Left ventricle myocardium inferior (tissue), 1 donor: ENCODE results near the gene CTAG1B. TPM values are rescaled to one million over a fixed set of nuclear protein-coding genes. Genes with fewer than 3 reads are reported as not detected.
"Not testable (repeated sequence)": the region's sequence is repeated elsewhere in the genome, so short reads cannot be mapped to it uniquely, and the experiment has no call there.

ENCODE experiments used
- DNase-seq: peaks from one replicate; pipeline ENCODE4 v3.0.0-alpha.2; 2020
- H3K27ac ChIP-seq: fragments of 200-600 bp; replicated peaks from 2 replicates; pipeline ENCODE4 v1.8.0; 2021
- H3K27me3 ChIP-seq: fragments of 200-600 bp; 2 replicates; pipeline ENCODE4 v1.8.0; 2021; ENCODE audit warnings: low read depth
- H3K36me3 ChIP-seq: fragments of 200-600 bp; 2 replicates; pipeline ENCODE4 v1.8.0; 2021
- H3K4me1 ChIP-seq: fragments of 200-600 bp; 2 replicates; pipeline ENCODE4 v1.8.0; 2021
- H3K4me3 ChIP-seq: fragments of 200-600 bp; 2 replicates; pipeline ENCODE4 v1.8.0; 2021; ENCODE audit warnings: mild to moderate bottlenecking, moderate library complexity
- H3K9me3 ChIP-seq: fragments of 200-600 bp; replicated peaks from 2 replicates; pipeline ENCODE4 v1.8.0; 2021
- intact Hi-C: fragments of 100-400 bp; cut with micrococcal nuclease; formaldehyde crosslinking; loops from one replicate; pipeline ENCODE4 v1.11.0; 2022
- total RNA-seq: library from RNA; stranded (reverse); fragmentation: NEBNext Ultra II Directional; extraction: Animal tissue kit (Norgen Biotek cat#: 25700); gene quantifications from one replicate; pipeline ENCODE4 v1.2.1, GENCODE V29; 2021
- TF ChIP-seq, protein P1 (sequence below): fragments of 200-600 bp; IDR thresholded peaks from 2 replicates; pipeline ENCODE4 v1.8.0; 2021; ENCODE audit warnings: antibody characterized with exemption, mild to moderate bottlenecking, borderline replicate concordance
- donor health status: DM: no; HTN: yes; CAD: no; lungs with severe emphysema.

Gene CTAG1B
- total RNA-seq, 1 donor from 2014 or later, result not detected

- Histone ChIP-seq H3K4me3 (no peak overlapping the region), H3K36me3 (no peaks in the 10 kb centered on the region), H3K4me1 (no peaks in the 10 kb centered on the region), H3K9me3 (no peaks in the 10 kb centered on the region), H3K27me3 (no peaks in the 10 kb centered on the region), H3K27ac (no peak overlapping the region)
- no peak for DNase-seq
- TF ChIP-seq, protein P1, sequence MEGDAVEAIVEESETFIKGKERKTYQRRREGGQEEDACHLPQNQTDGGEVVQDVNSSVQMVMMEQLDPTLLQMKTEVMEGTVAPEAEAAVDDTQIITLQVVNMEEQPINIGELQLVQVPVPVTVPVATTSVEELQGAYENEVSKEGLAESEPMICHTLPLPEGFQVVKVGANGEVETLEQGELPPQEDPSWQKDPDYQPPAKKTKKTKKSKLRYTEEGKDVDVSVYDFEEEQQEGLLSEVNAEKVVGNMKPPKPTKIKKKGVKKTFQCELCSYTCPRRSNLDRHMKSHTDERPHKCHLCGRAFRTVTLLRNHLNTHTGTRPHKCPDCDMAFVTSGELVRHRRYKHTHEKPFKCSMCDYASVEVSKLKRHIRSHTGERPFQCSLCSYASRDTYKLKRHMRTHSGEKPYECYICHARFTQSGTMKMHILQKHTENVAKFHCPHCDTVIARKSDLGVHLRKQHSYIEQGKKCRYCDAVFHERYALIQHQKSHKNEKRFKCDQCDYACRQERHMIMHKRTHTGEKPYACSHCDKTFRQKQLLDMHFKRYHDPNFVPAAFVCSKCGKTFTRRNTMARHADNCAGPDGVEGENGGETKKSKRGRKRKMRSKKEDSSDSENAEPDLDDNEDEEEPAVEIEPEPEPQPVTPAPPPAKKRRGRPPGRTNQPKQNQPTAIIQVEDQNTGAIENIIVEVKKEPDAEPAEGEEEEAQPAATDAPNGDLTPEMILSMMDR, result no peak
- intact Hi-C loops, result no loop called here
These were observed 33.9 kb upstream of the CTAG1B start for GRCh38 chrX:154653048-154653401.

- TF ChIP-seq, protein P1, result no peak
- no peak for DNase-seq
- Histone ChIP-seq H3K4me1 (no peaks in the 10 kb centered on the region), H3K27me3 (no peaks in the 10 kb centered on the region), H3K27ac (no peak overlapping the region), H3K9me3 (no peaks in the 10 kb centered on the region), H3K4me3 (no peak overlapping the region), H3K36me3 (no peaks in the 10 kb centered on the region)
- intact Hi-C loops, result no loop called here
These were observed 33.4 kb upstream of the CTAG1B start for GRCh38 chrX:154652311-154653047.

DNA sequence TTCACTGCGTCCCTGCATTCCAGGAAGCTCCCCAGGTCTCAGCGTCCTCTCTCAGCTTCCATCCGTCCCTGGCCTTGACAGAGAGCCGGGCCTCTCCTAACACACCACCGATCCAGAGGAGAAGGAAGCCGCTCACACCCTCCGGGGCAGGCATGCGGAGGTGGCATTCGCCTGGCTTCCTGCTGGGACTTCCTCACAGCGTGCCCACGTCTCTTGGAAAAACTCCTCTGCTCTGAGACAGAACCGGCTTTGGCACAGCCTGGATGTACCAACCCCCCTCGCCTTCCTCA lies 31.1 kb upstream of the CTAG1B start:
- Histone ChIP-seq H3K4me1 (no peaks in the 10 kb centered on the region), H3K27ac (no peak overlapping the region), H3K36me3 (no peaks in the 10 kb centered on the region), H3K9me3 (no peaks in the 10 kb centered on the region), H3K27me3 (no peaks in the 10 kb centered on the region), H3K4me3 (no peak overlapping the region)
- TF ChIP-seq, protein P1, result no peak
- no peak for DNase-seq
- intact Hi-C loops, result no loop called here

DNA sequence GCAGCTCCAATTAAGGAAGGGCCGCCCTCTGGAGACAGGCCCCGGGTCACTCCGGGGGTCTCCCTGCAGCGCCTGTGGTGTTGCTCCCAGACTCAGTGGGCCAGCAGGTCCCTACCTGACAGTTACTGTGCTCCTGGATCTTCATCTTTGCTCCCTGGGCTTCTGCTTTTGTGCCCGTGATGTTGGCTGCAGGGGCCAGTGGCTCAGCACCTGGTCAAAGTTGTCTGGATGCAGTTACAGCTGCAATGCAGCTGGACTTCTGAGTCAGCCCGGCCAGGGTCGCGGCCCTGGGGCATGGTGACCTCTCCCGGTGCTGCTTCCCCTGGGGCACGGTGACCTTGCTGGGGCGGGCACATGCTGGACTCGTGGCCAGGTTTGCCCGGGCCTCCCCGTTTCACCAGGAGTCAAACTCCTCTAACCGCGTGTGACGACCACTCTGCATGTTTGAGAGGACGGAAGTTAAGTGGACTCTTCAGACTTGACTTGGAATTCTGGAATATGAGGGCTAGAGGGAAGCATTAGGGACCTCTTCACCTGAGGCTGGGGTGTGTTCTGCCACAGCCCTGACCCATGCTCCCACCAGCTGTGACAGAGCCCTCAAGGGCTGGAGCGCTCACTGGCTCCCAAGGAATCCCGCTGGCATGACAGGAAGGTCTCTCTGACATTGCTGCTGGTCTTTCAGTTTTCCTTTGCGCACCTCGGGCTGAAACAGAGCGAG lies 30.6 kb upstream of the CTAG1B start:
- no peak for DNase-seq
- no peak overlapping the region for H3K4me3 ChIP-seq
- intact Hi-C loops, result no loop called here
- H3K27ac ChIP-seq, result no peak overlapping the region
- TF ChIP-seq, protein P1, result no peak
- H3K9me3 ChIP-seq, result no peaks in the 10 kb centered on the region
- H3K36me3 ChIP-seq, result no peaks in the 10 kb centered on the region
- no peaks in the 10 kb centered on the region for H3K4me1 ChIP-seq
- H3K27me3 ChIP-seq, result no peaks in the 10 kb centered on the region

- DNase-seq, result no peak
- no peaks in the 10 kb centered on the region for H3K4me1 ChIP-seq
- no peaks in the 10 kb centered on the region for H3K27me3 ChIP-seq
- no peaks in the 10 kb centered on the region for H3K9me3 ChIP-seq
- TF ChIP-seq, protein P1, result no peak
- H3K4me3 ChIP-seq, result no peak overlapping the region
- H3K27ac ChIP-seq, result no peak overlapping the region
- intact Hi-C loops, result no loop called here
- H3K36me3 ChIP-seq, result no peaks in the 10 kb centered on the region
These were observed 29.8 kb upstream of the CTAG1B start for GRCh38 chrX:154648931-154649330.

DNA sequence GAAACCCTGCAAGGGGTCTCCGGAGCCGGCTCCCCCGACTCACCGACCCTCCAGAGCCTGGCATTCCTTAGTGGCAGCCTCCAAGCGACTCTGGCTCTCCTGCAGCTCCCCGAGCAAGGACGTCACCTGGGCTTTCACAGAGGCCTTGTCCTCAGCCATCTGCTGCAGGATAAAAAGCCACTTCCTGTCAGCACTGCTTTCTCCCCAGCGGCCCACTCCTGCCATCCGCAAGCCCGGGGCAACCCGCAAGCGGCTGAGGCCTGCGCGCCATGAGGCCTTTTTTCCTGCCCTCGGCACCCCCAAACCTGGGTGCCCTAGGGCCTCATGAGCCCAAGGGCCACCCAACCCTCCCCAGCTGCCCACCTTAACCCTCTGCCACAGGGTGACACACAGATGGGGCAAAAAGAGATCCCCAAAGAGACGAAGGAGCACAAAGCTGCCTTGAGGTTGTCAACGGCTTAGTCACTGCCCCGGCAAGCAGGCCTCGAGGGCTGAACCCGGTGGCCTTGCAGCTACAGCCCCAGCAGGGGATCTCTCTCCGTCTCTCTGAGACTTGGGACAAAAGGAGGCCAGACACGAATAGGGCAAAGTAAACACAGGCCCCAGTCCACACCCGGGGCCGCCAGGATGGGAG lies 26.8 kb upstream of the CTAG1B start:
- H3K27me3 ChIP-seq, H3K27ac ChIP-seq, intact Hi-C loops, DNase-seq, H3K4me1 ChIP-seq, H3K36me3 ChIP-seq, H3K9me3 ChIP-seq, H3K4me3 ChIP-seq: not testable (repeated sequence)

GRCh38 chrX:154643708-154644107 lies 24.6 kb upstream of the CTAG1B start:
- H3K4me3 ChIP-seq, H3K27me3 ChIP-seq, H3K9me3 ChIP-seq, intact Hi-C loops, DNase-seq, H3K36me3 ChIP-seq, H3K27ac ChIP-seq, H3K4me1 ChIP-seq: not testable (repeated sequence)

- DNase-seq, H3K9me3 ChIP-seq, H3K4me3 ChIP-seq, intact Hi-C loops, H3K4me1 ChIP-seq, H3K27ac ChIP-seq, H3K36me3 ChIP-seq, H3K27me3 ChIP-seq: not testable (repeated sequence)
These were observed 22.7 kb upstream of the CTAG1B start for GRCh38 chrX:154641740-154642139.
